GM21367 (cell line): ENCODE measurements around the gene SOSTDC1.

Experiments
- ATAC-seq: cut with Tn5 transposase; IDR thresholded peaks from one replicate; pipeline ENCODE4 v1.9.1; 2021; ENCODE audit not compliant: unreplicated experiment

Gene SOSTDC1

DNA sequence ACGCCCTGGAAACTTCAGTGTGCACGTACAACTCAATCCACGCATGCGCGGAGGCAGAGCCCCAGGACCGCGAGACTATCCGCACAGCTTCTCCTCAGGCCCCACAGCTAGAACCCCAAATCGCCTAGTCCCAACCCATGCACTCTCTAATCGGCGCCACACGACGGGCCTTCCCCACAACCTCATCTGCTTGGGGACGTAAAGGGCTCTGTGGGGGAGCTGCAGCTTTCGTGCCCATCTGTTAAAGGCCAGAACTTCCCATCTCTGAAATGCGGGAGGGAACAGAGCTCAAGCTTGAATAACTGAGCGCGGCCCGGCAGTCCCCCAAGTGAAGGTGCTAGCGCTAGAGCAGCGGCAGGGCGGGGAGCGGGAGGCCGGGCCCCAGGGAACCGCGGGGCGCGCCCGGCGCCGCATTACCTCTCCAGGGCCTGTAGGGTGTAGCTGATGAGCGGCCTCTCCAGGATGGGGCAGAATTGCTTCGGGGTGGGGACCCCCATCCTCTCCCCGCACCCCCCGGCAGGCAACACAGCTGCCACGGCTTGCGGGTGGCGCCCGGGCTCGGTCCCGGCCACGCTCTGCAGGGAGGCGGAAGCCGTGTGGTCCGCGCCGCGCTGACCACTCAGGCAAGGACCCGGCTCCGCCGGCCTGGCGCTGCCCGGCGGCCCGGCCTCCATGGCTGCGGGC is 44.7 kb downstream of the SOSTDC1 start:
- ATAC-seq: peak; percentile 85

DNA sequence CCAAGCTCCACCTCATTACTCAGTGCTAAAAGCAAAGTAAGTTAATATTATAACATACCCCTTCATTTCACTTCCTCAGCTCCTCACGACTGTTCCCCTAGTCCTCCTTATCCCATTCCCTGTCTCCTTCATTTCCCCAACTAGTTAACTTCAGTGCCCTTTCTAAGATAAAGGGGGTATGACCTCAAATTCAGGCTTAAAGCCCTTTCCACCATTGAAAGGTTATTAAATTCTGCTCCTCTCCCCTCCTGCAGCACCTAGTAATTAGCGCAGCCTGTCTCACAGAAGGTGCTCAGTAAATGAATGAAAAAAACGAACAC is 45.2 kb downstream of the SOSTDC1 start:
- ATAC-seq: no peak

DNA sequence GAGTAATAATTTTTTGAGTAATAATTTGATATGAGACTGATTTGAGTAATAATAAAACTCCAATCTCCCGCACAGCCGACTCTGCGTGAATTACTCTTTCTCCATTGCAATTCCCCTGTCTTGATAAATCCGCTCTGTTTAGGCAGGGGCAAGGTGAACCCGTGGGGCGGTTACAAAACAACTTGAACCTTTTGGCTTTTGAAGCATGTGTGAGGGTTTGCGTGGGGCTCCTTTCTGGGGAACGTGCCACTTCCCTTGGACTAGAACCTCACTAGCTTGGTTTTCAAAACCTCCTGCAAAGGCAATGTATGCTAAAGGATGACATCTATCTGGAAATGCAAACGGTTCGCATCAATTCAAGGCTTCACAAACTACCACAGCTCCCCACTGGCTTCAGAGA is 45.7 kb downstream of the SOSTDC1 start:
- ATAC-seq: no peak

DNA sequence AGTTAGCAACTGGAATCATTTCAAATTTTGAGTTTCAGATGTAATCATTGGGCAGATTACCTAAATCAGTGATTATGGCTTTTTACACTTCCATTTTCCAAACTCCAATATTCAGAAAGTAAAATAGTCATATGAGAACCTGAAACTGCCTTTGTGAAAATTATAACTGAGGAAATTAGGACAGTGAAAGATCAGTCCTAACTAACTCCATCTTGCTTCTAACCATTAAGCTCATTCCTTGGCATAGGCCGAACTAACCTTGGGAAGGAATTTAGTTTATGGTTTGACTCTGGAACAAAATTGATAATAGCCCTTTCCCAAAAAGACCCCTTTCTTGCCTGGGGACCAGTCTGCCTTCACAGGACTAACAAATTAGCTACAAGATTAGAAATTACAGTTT is 46.4 kb downstream of the SOSTDC1 start:
- no peak for ATAC-seq

DNA sequence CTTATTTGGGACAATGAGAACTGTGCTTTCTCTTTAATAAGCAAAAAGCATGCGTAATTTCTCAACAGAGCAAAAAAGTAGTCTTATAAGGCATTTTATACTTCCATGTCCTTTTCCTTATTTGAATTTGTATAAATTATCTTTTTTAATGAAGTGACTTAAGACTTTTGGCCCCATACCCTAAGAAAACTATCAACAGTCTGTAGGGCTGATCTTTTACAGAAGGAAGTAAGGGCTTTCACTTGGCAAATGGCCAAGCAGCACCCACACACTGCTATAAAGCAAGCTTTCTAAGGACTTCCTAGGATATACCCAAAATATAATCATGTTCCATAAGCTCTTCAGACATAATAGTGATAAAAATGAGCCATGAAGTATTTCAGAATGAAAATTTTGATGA is 47.6 kb downstream of the SOSTDC1 start:
- ATAC-seq: no peak

DNA sequence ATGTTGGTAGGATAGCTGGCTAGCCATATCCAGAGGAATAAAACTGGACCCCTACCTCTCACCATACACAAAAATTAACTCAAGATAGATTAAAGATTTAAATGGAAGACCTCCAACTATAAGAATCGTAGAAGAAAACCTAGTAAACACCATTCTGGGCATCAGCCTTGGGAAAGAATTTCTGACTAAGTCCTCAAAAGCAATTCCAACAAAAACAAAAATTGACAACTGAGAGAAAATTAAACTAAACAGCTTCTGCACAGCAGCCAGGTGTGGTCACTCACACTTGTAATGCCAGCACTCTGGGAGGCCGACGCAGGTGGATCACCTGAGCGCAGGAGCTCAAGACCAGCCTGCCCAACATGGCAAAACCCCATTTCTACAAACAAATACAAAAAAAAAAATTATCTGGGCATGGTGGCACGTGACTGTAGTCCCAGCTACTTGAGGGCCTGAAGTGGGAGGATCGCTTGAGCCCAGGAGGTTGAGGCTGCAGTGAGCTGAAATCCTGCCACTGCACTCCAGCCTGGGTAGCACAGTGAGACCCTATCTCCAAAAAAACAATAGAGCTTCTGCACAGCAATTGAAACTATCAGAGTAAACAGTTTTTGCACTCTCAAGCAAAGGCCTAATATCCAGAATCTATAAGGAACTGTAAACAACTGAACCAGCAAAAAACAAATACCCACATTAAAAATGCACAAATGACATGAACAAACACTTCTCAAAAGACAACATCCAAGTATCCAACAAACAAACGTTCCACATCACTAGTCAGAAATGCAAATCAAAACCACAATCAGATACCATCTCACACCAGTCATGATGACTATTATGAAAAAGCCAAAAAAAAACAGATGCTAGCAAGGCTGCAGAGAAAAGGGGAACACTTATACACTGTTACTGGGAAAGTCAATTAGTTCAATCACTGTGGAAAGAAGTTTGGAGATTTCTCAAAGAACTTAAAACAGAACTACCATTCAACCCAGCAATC is 49.0 kb downstream of the SOSTDC1 start:
- no peak for ATAC-seq

DNA sequence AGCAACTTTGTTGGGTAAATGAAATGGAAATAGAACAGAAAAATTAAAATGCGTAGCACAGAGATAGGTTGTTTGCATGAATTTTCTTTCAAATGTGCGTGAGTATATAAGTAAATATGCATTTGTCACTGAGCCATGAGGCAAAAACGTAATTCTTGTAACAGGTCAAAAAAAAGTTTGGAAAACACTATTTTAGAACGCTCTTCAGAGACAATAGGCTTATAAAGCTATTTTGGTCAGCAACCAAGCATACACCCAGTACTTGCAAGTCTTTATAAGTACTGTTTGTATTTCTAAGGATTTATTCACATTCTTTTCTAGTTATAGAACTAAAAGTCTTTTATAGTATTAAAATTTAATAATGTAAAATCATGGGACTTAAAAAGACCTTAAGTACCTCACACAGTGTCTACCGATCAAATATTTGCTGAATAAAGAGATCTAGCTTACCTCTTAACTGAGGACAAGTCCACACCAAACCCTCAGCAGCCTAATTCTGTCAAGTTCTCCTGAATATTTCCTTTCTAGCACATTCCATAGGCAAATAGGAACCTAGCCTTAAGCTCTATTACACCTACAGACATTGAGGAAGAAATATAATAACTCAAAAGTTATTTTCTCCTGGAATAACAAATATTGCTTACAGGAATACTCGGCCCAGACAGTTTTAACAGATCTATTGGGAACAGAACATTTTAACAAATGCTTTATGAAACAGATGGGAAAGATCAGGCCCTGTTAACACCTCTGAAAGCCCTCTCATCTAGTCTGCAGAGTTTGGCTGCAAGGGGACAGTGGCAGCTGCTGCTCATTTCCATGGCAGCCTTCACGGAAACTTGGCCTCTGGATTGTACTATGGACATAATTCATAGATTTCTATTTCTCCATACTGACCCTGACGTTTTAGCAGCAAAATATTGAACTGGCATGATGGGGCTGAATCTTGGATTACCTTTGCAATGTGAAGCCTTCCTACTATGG is 53.0 kb downstream of the SOSTDC1 start:
- no peak for ATAC-seq
